ENCODE measurements around the gene SSX4.
"Not testable (repeated sequence)": the region's sequence is repeated elsewhere in the genome, so short reads cannot be mapped to it uniquely, and the experiment has no call there.

GRCh38 chrX:48397825-48398224 is 14.5 kb downstream of the SSX4 start:
- not testable (repeated sequence) for TF ChIP-seq EZH2phosphoT487 (IDR thresholded peaks at IDR 0.05; ENCODE audit: borderline replicate concordance, low read depth, low read length); CTCF (conservative IDR thresholded peaks at IDR 0.05; ENCODE audit: low read length)
